Thyroid gland (tissue), 4 donors: ENCODE results near the gene VSTM2B. TPM values are rescaled to one million over a fixed set of nuclear protein-coding genes. Genes with fewer than 3 reads are reported as not detected.

Experiments
- DNase-seq, 2 donors: peaks; one replicate each; pipeline ENCODE4 v3.0.0-alpha.2; 2019
- H3K27ac ChIP-seq, 3 donors: fragments of 200-600 bp; sonication (generic); 1 replicate in 2 of 3; 2 replicates in 1 of 3; pipeline ENCODE4 v1.5.1; 2016 to 2019; ENCODE audit warnings: mild to moderate bottlenecking in 1 of 3, moderate library complexity in 1 of 3
- H3K27me3 ChIP-seq: fragments of 200-600 bp; sonication (generic); one replicate; pipeline ENCODE4 v1.5.1; 2019
- H3K36me3 ChIP-seq, 2 donors: fragments of 200-600 bp; sonication (generic); one replicate each; pipeline ENCODE4 v1.5.1; 2016 to 2019
- H3K4me1 ChIP-seq, 2 donors: fragments of 200-600 bp; sonication (generic); one replicate each; pipeline ENCODE4 v1.5.1; 2017 to 2019
- H3K4me3 ChIP-seq, 3 donors: fragments of 200-600 bp; sonication (generic); replicated peaks in 1 of 3; 1 replicate in 2 of 3; 2 replicates in 1 of 3; pipeline ENCODE4 v1.5.1; 2016; ENCODE audit warnings: mild to moderate bottlenecking in 1 of 3
- H3K9me3 ChIP-seq: fragments of 200-600 bp; sonication (generic); one replicate; pipeline ENCODE4 v1.5.1; 2017
- CTCF ChIP-seq, 6 experiments: fragments of 200-600 bp in 3 of 6; fragments of 450-650 bp in 3 of 6; sonication (generic) in 3 of 6; IDR thresholded peaks; one replicate each; pipeline ENCODE4 v1.5.1; 2016 to 2019; ENCODE audit warnings: antibody characterized with exemption in 6 of 6, mild to moderate bottlenecking in 2 of 6, inconsistent platforms in 1 of 6, moderate library complexity in 1 of 6
- POLR2A ChIP-seq, 2 donors: fragments of 450-650 bp; IDR thresholded peaks; one replicate each; pipeline ENCODE4 v1.6.1; 2017; ENCODE audit warnings: antibody characterized with exemption in 2 of 2, mild to moderate bottlenecking in 2 of 2, moderate library complexity in 1 of 2
- WGBS, 2 donors: methylation state at CpG; one replicate each; pipeline ENCODE4 v1.1.5; 2017; 5-methylcytosine and 5-hydroxymethylcytosine counted together
- intact Hi-C: fragments of 100-400 bp; cut with DNase I; formaldehyde crosslinking; loops from one replicate; pipeline ENCODE4 v1.15.1; 2023
- total RNA-seq, 4 donors: library from RNA; depleted of rRNA; stranded (reverse); fragments of >200 nt; gene quantifications; one replicate each; pipeline ENCODE4 v1.2.3, GENCODE V29; 2016

The VSTM2B gene
- total RNA-seq, 4 donors from 2014 or later = not detected

GRCh38 chr19:29533578-29534544, 8.1 kb downstream of the VSTM2B start:
- no peak for DNase-seq
- H3K4me3 ChIP-seq = no peak overlapping the region
- no peaks in the 10 kb centered on the region for H3K9me3 ChIP-seq
- no peaks in the 10 kb centered on the region for H3K36me3 ChIP-seq
- no peak for TF ChIP-seq POLR2A (IDR thresholded peaks at IDR 0.05)
- TF ChIP-seq CTCF (IDR thresholded peaks at IDR 0.05) = no peak
- no peak overlapping the region for H3K27ac ChIP-seq
- peaks cover 0 to under 1% of the 10 kb centered on the region in 2 donors for H3K4me1 ChIP-seq
- intact Hi-C loops = no loop called here
- WGBS, 2 donors = 85 to 88% methylated on average over 9 to 12 of the region's 15 CpGs
- H3K27me3 ChIP-seq = peaks cover under 1% of the 10 kb centered on the region

- Histone ChIP-seq H3K9me3 (no peaks in the 10 kb centered on the region), H3K4me3 (no peak overlapping the region), H3K36me3 (no peaks in the 10 kb centered on the region), H3K27ac (no peak overlapping the region), H3K4me1 (no peaks in the 10 kb centered on the region), H3K27me3 (no peaks in the 10 kb centered on the region)
- TF ChIP-seq CTCF (IDR thresholded peaks at IDR 0.05) (no peak), POLR2A (IDR thresholded peaks at IDR 0.05) (no peak)
- DNase-seq = no peak
- intact Hi-C loops = no loop called here
- WGBS, 2 donors = 49 to 62% methylated on average over 13 to 19 of the region's 19 CpGs
These were observed 9.5 kb downstream of the VSTM2B start for GRCh38 chr19:29535214-29535831.

GRCh38 chr19:29535984-29536508, 10.3 kb downstream of the VSTM2B start:
- Histone ChIP-seq H3K27me3 (no peaks in the 10 kb centered on the region), H3K27ac (no peak overlapping the region), H3K4me3 (no peak overlapping the region), H3K4me1 (no peaks in the 10 kb centered on the region), H3K9me3 (no peaks in the 10 kb centered on the region), H3K36me3 (no peaks in the 10 kb centered on the region)
- intact Hi-C loops = no loop called here
- 70 to 81% methylated on average over 4 of the region's 4 CpGs for WGBS, 2 donors
- DNase-seq = no peak
- TF ChIP-seq CTCF (IDR thresholded peaks at IDR 0.05) = no peak
- TF ChIP-seq POLR2A (IDR thresholded peaks at IDR 0.05) = no peak

- intact Hi-C loops = no loop called here
- H3K4me3 ChIP-seq = no peak overlapping the region
- no peaks in the 10 kb centered on the region for H3K36me3 ChIP-seq
- WGBS, 2 donors = 49 to 56% methylated on average over 7 of the region's 7 CpGs
- no peaks in the 10 kb centered on the region for H3K9me3 ChIP-seq
- no peak for DNase-seq
- TF ChIP-seq CTCF (IDR thresholded peaks at IDR 0.05) = no peak
- TF ChIP-seq POLR2A (IDR thresholded peaks at IDR 0.05) = no peak
- no peaks in the 10 kb centered on the region for H3K4me1 ChIP-seq
- H3K27ac ChIP-seq = no peak overlapping the region
- no peaks in the 10 kb centered on the region for H3K27me3 ChIP-seq
These were observed 11.4 kb downstream of the VSTM2B start for GRCh38 chr19:29537181-29537580.

GRCh38 chr19:29537601-29538000, 11.8 kb downstream of the VSTM2B start:
- DNase-seq = no peak
- TF ChIP-seq POLR2A (IDR thresholded peaks at IDR 0.05) = no peak
- TF ChIP-seq CTCF (IDR thresholded peaks at IDR 0.05) = no peak
- H3K4me3 ChIP-seq = no peak overlapping the region
- no peaks in the 10 kb centered on the region for H3K9me3 ChIP-seq
- no peaks in the 10 kb centered on the region for H3K36me3 ChIP-seq
- H3K27ac ChIP-seq = no peak overlapping the region
- 76 to 83% methylated on average over 11 of the region's 11 CpGs for WGBS, 2 donors
- intact Hi-C loops = no loop called here
- H3K4me1 ChIP-seq = no peaks in the 10 kb centered on the region
- no peaks in the 10 kb centered on the region for H3K27me3 ChIP-seq
